SK-N-SH treated with all-trans-retinoic acid at 6 μM for 48 hours (cell line): ENCODE results near the gene ZNF771.

Experiments
- ATAC-seq: fragments of 200-7000 bp; cut with Tn5 transposase; 3 replicates; pipeline ENCODE4 v1.9.1; 2020; ENCODE audit warnings: mild to moderate bottlenecking, moderate library complexity
- ARNTL ChIP-seq: fragments of 450-650 bp; formaldehyde crosslinking; IDR thresholded peaks from 2 replicates; pipeline ENCODE4 v1.5.0; 2020; ENCODE audit warnings: low read depth, mild to moderate bottlenecking, moderate library complexity, borderline replicate concordance
- BACH2 ChIP-seq: fragments of 250-450 bp; sonication (Bioruptor Pico); IDR thresholded peaks from 2 replicates; pipeline ENCODE4 v1.9.0; 2021; ENCODE audit warnings: mild to moderate bottlenecking, borderline replicate concordance
- CREB5 ChIP-seq: fragments of 250-450 bp; sonication (Bioruptor Pico); IDR thresholded peaks from 2 replicates; pipeline ENCODE4 v1.5.1; 2020; ENCODE audit warnings: low read depth, mild to moderate bottlenecking, moderate library complexity
- CSDC2 ChIP-seq: fragments of 250-450 bp; sonication (Bioruptor Pico); IDR thresholded peaks from 2 replicates; pipeline ENCODE4 v1.5.0; 2020; ENCODE audit warnings: mild to moderate bottlenecking, moderate library complexity
- CSRNP3 ChIP-seq: fragments of 250-450 bp; sonication (Bioruptor Pico); IDR thresholded peaks from 2 replicates; pipeline ENCODE4 v1.5.1; 2021; ENCODE audit warnings: mild to moderate bottlenecking, moderate library complexity
- ESRRG ChIP-seq: fragments of 250-450 bp; sonication (Bioruptor Pico); IDR thresholded peaks from 2 replicates; pipeline ENCODE4 v1.6.1; 2021; ENCODE audit warnings: mild to moderate bottlenecking
- ISL1 ChIP-seq: fragments of 250-450 bp; sonication (Bioruptor Pico); IDR thresholded peaks from 2 replicates; pipeline ENCODE4 v2.1.2; 2022; ENCODE audit warnings: mild to moderate bottlenecking, moderate library complexity
- OSR1 ChIP-seq: fragments of 250-450 bp; sonication (Bioruptor Pico); IDR thresholded peaks from 2 replicates; pipeline ENCODE4 v1.8.0; 2022; ENCODE audit warnings: moderate library complexity, mild to moderate bottlenecking, inconsistent platforms
- PATZ1 ChIP-seq: fragments of 250-450 bp; sonication (Bioruptor Pico); IDR thresholded peaks from 2 replicates; pipeline ENCODE4 v1.8.0; 2020; ENCODE audit warnings: mild to moderate bottlenecking, moderate library complexity, borderline replicate concordance
- POU6F1 ChIP-seq: fragments of 250-450 bp; sonication (Bioruptor Pico); IDR thresholded peaks from 2 replicates; pipeline ENCODE4 v1.8.0; 2021; ENCODE audit warnings: low read depth, mild to moderate bottlenecking, moderate library complexity, borderline replicate concordance
- PPARA ChIP-seq: fragments of 250-450 bp; sonication (Bioruptor Pico); IDR thresholded peaks from 2 replicates; pipeline ENCODE4 v1.5.0; 2020; ENCODE audit warnings: mild to moderate bottlenecking, borderline replicate concordance
- RARB ChIP-seq: fragments of 250-450 bp; sonication (Bioruptor Pico); IDR thresholded peaks from 2 replicates; pipeline ENCODE4 v1.8.0; 2021; ENCODE audit warnings: mild to moderate bottlenecking, moderate library complexity
- TOX ChIP-seq: fragments of 250-450 bp; sonication (Bioruptor Pico); IDR thresholded peaks from 2 replicates; pipeline ENCODE4 v1.8.0; 2021; ENCODE audit warnings: mild to moderate bottlenecking, moderate library complexity, borderline replicate concordance
- ZC3H10 ChIP-seq: fragments of 250-450 bp; sonication (Bioruptor Pico); IDR thresholded peaks from 2 replicates; pipeline ENCODE4 v1.5.1; 2021; ENCODE audit warnings: mild to moderate bottlenecking, moderate library complexity
- ZFP3 ChIP-seq: fragments of 250-450 bp; sonication (Bioruptor Pico); IDR thresholded peaks from 2 replicates; pipeline ENCODE4 v1.5.0; 2020; ENCODE audit warnings: mild to moderate bottlenecking, moderate library complexity
- ZFP30 ChIP-seq: fragments of 450-650 bp; formaldehyde crosslinking; IDR thresholded peaks from 2 replicates; pipeline ENCODE4 v1.5.0; 2022; ENCODE audit warnings: mild to moderate bottlenecking, moderate library complexity
- ZNF565 ChIP-seq: fragments of 450-650 bp; formaldehyde crosslinking; conservative IDR thresholded peaks from 2 replicates; pipeline ENCODE4 v1.5.0; 2020; ENCODE audit warnings: low read depth, mild to moderate bottlenecking, moderate library complexity

ZNF771 gene

GRCh38 chr16:30380072-30380802 is 27.2 kb upstream of the ZNF771 start:
- no peak for ATAC-seq

GRCh38 chr16:30380803-30381208 is 26.6 kb upstream of the ZNF771 start:
- TF ChIP-seq CSDC2 (CRISPR knock-in tag) (no peak), BACH2 (CRISPR knock-in tag) (no peak), ESRRG (CRISPR knock-in tag) (no peak), CSRNP3 (CRISPR knock-in tag) (no peak), RARB (CRISPR knock-in tag) (no peak), ARNTL (CRISPR knock-in tag) (no peak), PATZ1 (CRISPR knock-in tag) (no peak), ZC3H10 (CRISPR knock-in tag) (no peak), PPARA (CRISPR knock-in tag) (no peak), ZFP30 (CRISPR knock-in tag) (no peak), OSR1 (CRISPR knock-in tag) (no peak), ZNF565 (CRISPR knock-in tag) (no peak), POU6F1 (CRISPR knock-in tag) (no peak)
- no peak for ATAC-seq

More at GRCh38 chr16:30380072-30380802, 27.2 kb upstream of the ZNF771 start:
- no peak for TF ChIP-seq RARB (CRISPR knock-in tag)
- TF ChIP-seq ZNF565 (CRISPR knock-in tag): no peak
- no peak for TF ChIP-seq ZC3H10 (CRISPR knock-in tag)
- TF ChIP-seq TOX (CRISPR knock-in tag): no peak
- TF ChIP-seq CSRNP3 (CRISPR knock-in tag): no peak
- no peak for TF ChIP-seq PPARA (CRISPR knock-in tag)
- TF ChIP-seq ESRRG (CRISPR knock-in tag): no peak

GRCh38 chr16:30381291-30382041 is 25.9 kb upstream of the ZNF771 start:
- TF ChIP-seq POU6F1 (CRISPR knock-in tag) (no peak), ISL1 (CRISPR knock-in tag) (no peak), PPARA (CRISPR knock-in tag) (no peak), CREB5 (no peak), CSDC2 (CRISPR knock-in tag) (no peak), ZFP3 (CRISPR knock-in tag) (no peak)
- ATAC-seq: no peak
